Activated CD4-positive, alpha-beta T cell treated with anti-CD3 and anti-CD28 coated beads, Interleukin-10, Interleukin-2, amounts not matched to agents 100 ng/mL and 50 ng/mL, durations not matched to agents 16 hours and 8 hours (primary cell): ENCODE measurements around the gene CMTM4.
"Not testable (repeated sequence)": the region's sequence is repeated elsewhere in the genome, so short reads cannot be mapped to it uniquely, and the experiment has no call there.

ENCODE experiments used
- DNase-seq: peaks from one replicate; pipeline ENCODE4 v3.0.0-alpha.2; 2020

The CMTM4 gene

GRCh38 chr16:66703406-66704215, 7.1 kb upstream of the CMTM4 start:
- DNase-seq = no peak

- DNase-seq = no peak
Observed at GRCh38 chr16:66701516-66701915, 5.0 kb upstream of the CMTM4 start.

GRCh38 chr16:66701026-66701425, 4.5 kb upstream of the CMTM4 start:
- no peak for DNase-seq

GRCh38 chr16:66699898-66700297, 3.4 kb upstream of the CMTM4 start:
- no peak for DNase-seq

GRCh38 chr16:66698046-66698445, 1.5 kb upstream of the CMTM4 start:
- no peak for DNase-seq

- DNase-seq = peak; percentile 22
Observed at GRCh38 chr16:66695935-66696668, 441 bp downstream of the CMTM4 start.

- DNase-seq = no peak
Observed at GRCh38 chr16:66695471-66695934, 1.0 kb downstream of the CMTM4 start.

GRCh38 chr16:66693149-66693548, 3.4 kb downstream of the CMTM4 start:
- no peak for DNase-seq

- DNase-seq = no peak
Observed at GRCh38 chr16:66692341-66692740, 4.2 kb downstream of the CMTM4 start.

- peak; percentile 36 for DNase-seq
Observed at GRCh38 chr16:66691234-66691633, 5.3 kb downstream of the CMTM4 start.

- no peak for DNase-seq
Observed at GRCh38 chr16:66690106-66690847, 6.3 kb downstream of the CMTM4 start.

- no peak for DNase-seq
Observed at GRCh38 chr16:66689282-66689681, 7.3 kb downstream of the CMTM4 start.

GRCh38 chr16:66687906-66688625, 8.5 kb downstream of the CMTM4 start:
- no peak for DNase-seq

- not testable (repeated sequence) for DNase-seq
Observed at GRCh38 chr16:66685501-66686115, 10.9 kb downstream of the CMTM4 start.

GRCh38 chr16:66682271-66682670, 14.3 kb downstream of the CMTM4 start:
- no peak for DNase-seq

- no peak for DNase-seq
Observed at GRCh38 chr16:66681676-66682075, 14.9 kb downstream of the CMTM4 start.

GRCh38 chr16:66678337-66678736, 18.2 kb downstream of the CMTM4 start:
- DNase-seq = no peak

- DNase-seq = no peak
Observed at GRCh38 chr16:66677836-66678235, 18.7 kb downstream of the CMTM4 start.

GRCh38 chr16:66677179-66677578, 19.4 kb downstream of the CMTM4 start:
- no peak for DNase-seq

- no peak for DNase-seq
Observed at GRCh38 chr16:66676599-66676998, 19.9 kb downstream of the CMTM4 start.

GRCh38 chr16:66673691-66674090, 22.9 kb downstream of the CMTM4 start:
- DNase-seq = no peak

GRCh38 chr16:66670691-66671388, 25.7 kb downstream of the CMTM4 start:
- DNase-seq = no peak
